Midbrain (tissue), 1 donor: ENCODE measurements around the gene TBX4.
A peak's percentile ranks its signal among the peaks of the same experiment; 100 is the strongest.

ENCODE experiments used
- DNase-seq: peaks from one replicate; lab custom pipeline; 2025; lab: John Stamatoyannopoulos, UW

Gene TBX4

GRCh38 chr17:61412860-61413660 lies 39.2 kb upstream of the TBX4 start:
- no peak for DNase-seq

GRCh38 chr17:61413661-61414126 lies 38.5 kb upstream of the TBX4 start:
- DNase-seq = no peak

- DNase-seq = no peak
Measured at GRCh38 chr17:61414141-61414935, 37.9 kb upstream of the TBX4 start.

GRCh38 chr17:61414936-61415251 lies 37.3 kb upstream of the TBX4 start:
- no peak for DNase-seq

- no peak for DNase-seq
Measured at GRCh38 chr17:61415374-61416210, 36.6 kb upstream of the TBX4 start.

- DNase-seq = no peak
Measured at GRCh38 chr17:61416211-61416539, 36.0 kb upstream of the TBX4 start.

- peak; percentile 66 for DNase-seq
Measured at GRCh38 chr17:61416540-61417363, 35.5 kb upstream of the TBX4 start.

GRCh38 chr17:61418449-61418848 lies 33.8 kb upstream of the TBX4 start:
- no peak for DNase-seq

GRCh38 chr17:61419496-61420046 lies 32.7 kb upstream of the TBX4 start:
- DNase-seq = no peak

- no peak for DNase-seq
Measured at GRCh38 chr17:61420052-61420451, 32.2 kb upstream of the TBX4 start.

GRCh38 chr17:61420745-61421398 lies 31.4 kb upstream of the TBX4 start:
- no peak for DNase-seq

- DNase-seq = no peak
Measured at GRCh38 chr17:61421460-61421859, 30.8 kb upstream of the TBX4 start.

- DNase-seq = no peak
Measured at GRCh38 chr17:61422116-61422799, 30.0 kb upstream of the TBX4 start.

GRCh38 chr17:61422869-61423268 lies 29.4 kb upstream of the TBX4 start:
- DNase-seq = no peak

- no peak for DNase-seq
Measured at GRCh38 chr17:61423967-61424649, 28.1 kb upstream of the TBX4 start.

GRCh38 chr17:61425682-61426481 lies 26.3 kb upstream of the TBX4 start:
- DNase-seq = no peak

GRCh38 chr17:61426482-61427304 lies 25.5 kb upstream of the TBX4 start:
- DNase-seq = no peak

- no peak for DNase-seq
Measured at GRCh38 chr17:61427567-61427966, 24.7 kb upstream of the TBX4 start.
